Measurements from ENCODE around the gene ZNF444. TPM values are rescaled to one million over a fixed set of nuclear protein-coding genes. Genes with fewer than 3 reads are reported as not detected.

Gene ZNF444
- total RNA-seq, 2 donors from 2014 or later = 20.5 to 50.9 TPM

DNA sequence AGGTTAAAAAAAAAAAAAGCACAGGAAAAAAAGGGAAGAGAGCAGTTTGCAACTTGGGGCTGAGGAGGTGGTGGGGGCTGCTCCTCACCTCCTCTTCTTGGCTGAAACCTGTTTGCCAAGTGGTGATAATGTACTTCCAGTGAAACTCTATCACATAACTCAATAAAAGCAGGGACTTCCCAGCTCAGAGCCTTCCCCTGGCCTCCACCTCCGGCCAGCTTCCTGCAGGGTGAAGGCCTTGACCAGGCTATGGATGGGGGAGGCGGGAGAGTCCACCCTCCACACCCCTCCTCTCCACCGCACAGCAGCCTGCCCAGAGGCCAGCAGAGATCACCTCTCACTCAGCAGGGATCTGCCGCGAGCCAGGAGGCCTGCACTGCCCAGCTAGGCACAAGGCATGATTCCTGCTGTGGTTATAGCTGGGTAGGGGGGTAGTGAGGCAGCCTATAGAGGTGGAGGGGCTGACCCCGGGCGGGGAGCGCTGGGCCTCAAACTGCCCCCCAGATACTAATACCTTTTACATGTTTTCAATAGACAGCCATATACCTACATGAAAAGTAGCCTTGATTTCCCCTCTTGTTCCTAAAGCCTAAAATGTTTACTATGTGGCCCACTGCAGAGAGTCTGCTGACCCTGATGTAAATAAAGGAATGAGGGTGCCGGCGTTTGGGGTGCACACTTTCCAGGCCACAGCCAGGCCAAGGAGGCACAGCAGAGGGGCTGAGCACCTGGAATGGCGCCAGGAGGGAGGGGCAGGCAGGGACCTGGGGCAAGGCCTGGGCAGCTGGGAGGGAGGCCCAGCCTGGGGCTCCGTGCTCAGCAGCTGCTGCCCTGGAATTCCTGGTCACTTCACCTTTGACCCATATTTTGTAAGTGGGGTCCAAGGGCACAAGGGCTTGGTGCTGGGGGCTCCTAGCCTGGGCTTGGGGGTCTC lies 30.3 kb upstream of the ZNF444 start:
- H3K27ac ChIP-seq = peak overlapping the region; percentile 75
- intact Hi-C loops (cut with DNase I) = no loop called here
- peaks cover 44% of the 10 kb centered on the region for H3K4me1 ChIP-seq
- DNase-seq = peak; percentile 55
- H3K4me3 ChIP-seq = no peak overlapping the region
- H3K9me3 ChIP-seq = no peaks in the 10 kb centered on the region
- H3K27me3 ChIP-seq = no peaks in the 10 kb centered on the region
- TF ChIP-seq, protein P1, sequence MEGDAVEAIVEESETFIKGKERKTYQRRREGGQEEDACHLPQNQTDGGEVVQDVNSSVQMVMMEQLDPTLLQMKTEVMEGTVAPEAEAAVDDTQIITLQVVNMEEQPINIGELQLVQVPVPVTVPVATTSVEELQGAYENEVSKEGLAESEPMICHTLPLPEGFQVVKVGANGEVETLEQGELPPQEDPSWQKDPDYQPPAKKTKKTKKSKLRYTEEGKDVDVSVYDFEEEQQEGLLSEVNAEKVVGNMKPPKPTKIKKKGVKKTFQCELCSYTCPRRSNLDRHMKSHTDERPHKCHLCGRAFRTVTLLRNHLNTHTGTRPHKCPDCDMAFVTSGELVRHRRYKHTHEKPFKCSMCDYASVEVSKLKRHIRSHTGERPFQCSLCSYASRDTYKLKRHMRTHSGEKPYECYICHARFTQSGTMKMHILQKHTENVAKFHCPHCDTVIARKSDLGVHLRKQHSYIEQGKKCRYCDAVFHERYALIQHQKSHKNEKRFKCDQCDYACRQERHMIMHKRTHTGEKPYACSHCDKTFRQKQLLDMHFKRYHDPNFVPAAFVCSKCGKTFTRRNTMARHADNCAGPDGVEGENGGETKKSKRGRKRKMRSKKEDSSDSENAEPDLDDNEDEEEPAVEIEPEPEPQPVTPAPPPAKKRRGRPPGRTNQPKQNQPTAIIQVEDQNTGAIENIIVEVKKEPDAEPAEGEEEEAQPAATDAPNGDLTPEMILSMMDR (IDR thresholded peaks at IDR 0.05) = no peak
- H3K36me3 ChIP-seq = no peaks in the 10 kb centered on the region
- H3K9ac ChIP-seq (ENCODE audit: low read depth in 2 of 2, low read length in 2 of 2) = peak overlapping the region; percentile 27 to 68

DNA sequence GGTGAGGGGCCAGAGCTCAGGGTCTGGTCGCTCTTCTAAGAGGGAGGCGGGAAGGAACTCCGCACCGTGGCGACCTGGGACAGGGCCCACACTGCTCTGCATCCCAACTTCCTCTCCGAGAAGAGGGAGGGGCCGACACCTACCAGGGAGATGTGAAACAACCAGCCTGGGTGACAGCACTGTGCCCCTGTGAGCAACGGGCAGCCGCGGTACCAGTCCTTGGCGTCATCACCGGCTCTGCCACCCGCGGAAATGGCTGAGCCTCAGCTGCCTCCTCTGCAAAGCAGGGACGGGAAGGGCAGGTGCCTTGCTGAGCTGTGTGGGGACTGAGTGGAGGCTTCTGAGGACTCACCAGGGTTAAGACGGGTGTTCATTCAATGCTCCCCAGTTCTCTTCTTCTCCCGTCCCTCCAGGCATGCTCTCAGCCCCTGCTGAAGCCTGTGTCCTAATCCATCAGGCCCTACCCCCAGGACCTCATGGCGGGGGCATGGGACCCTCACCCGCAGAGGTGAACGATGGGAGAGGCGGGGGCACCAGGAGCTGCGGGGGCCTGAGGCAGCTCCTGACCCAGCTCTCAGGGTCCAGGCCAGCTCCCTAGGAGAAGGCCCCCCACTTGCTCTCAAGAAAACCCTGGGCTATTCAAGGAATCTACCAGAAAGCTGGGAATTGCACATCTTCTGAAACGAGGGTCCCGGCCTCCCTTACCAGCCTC lies 29.3 kb upstream of the ZNF444 start:
- intact Hi-C loops (cut with DNase I) = no loop called here
- Histone ChIP-seq H3K4me1 (peaks cover 40% of the 10 kb centered on the region), H3K27me3 (no peaks in the 10 kb centered on the region), H3K9me3 (no peaks in the 10 kb centered on the region), H3K36me3 (no peaks in the 10 kb centered on the region), H3K27ac (peak overlapping the region; percentile 75), H3K4me3 (no peak overlapping the region), H3K9ac (ENCODE audit: low read depth in 2 of 2, low read length in 2 of 2) (peak overlapping the region in 1 of 2 donors; percentile 68)
- TF ChIP-seq, protein P1 (IDR thresholded peaks at IDR 0.05) = no peak
- peak; percentile 81 for DNase-seq

DNA sequence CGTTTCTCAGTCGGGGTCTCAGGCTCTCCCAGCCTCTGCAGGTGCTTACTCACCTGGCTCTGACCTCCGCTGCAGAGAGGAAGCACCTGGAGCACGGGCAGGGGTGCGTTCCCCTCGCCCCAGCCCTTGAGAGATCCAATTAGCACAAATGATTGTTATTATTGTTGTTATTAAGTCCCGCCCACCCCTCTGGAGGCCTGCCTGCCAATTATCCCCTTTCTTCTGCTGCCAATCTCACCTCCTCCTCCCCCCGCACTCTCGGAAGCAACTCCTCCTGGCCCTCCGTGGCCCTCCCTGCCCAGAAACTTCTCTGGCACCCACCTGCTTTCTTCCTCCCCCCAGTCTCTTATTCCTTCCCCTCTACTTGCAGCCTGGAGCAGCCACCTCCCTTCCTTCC lies 28.8 kb upstream of the ZNF444 start:
- Histone ChIP-seq H3K27ac (no peak overlapping the region), H3K27me3 (no peaks in the 10 kb centered on the region), H3K9me3 (no peaks in the 10 kb centered on the region), H3K36me3 (no peaks in the 10 kb centered on the region), H3K4me1 (peaks cover 39% of the 10 kb centered on the region), H3K4me3 (no peak overlapping the region), H3K9ac (ENCODE audit: low read depth in 2 of 2, low read length in 2 of 2) (peak overlapping the region; percentile 35 to 59)
- intact Hi-C loops (cut with DNase I) = no loop called here
- TF ChIP-seq, protein P1 (IDR thresholded peaks at IDR 0.05) = no peak
- DNase-seq = no peak

DNA sequence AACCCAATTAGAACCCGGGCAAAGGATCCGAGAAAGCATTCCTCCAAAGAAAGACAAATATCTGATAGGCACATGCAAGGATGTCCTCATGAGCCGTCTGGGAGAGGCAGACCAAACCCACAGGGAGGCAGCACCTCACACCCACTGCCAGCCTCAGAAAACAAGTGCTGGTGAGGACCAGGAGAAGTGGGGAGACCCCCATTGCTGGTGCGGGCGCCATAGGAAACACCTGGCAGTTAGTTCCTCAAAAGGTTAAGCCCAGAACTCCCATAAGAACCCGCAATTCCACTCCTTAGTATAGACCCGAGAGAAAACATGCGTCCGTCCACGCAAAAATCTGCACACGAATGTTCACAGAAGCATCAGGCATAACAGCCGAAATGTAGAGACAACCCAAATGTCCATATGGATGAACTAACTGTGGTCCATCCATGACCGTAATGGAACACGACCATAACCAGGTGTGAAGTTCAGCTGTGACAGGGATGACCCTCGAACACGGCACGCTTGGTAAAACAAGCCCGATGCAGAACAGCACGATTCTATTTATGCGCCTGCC lies 27.9 kb upstream of the ZNF444 start:
- Histone ChIP-seq H3K27me3 (no peaks in the 10 kb centered on the region), H3K4me3 (no peak overlapping the region), H3K9me3 (no peaks in the 10 kb centered on the region), H3K36me3 (no peaks in the 10 kb centered on the region), H3K4me1 (peaks cover 44% of the 10 kb centered on the region), H3K9ac (ENCODE audit: low read depth in 2 of 2, low read length in 2 of 2) (no peak overlapping the region), H3K27ac (no peak overlapping the region)
- intact Hi-C loops (cut with DNase I) = no loop called here
- TF ChIP-seq, protein P1 (IDR thresholded peaks at IDR 0.05) = no peak
- no peak for DNase-seq

DNA sequence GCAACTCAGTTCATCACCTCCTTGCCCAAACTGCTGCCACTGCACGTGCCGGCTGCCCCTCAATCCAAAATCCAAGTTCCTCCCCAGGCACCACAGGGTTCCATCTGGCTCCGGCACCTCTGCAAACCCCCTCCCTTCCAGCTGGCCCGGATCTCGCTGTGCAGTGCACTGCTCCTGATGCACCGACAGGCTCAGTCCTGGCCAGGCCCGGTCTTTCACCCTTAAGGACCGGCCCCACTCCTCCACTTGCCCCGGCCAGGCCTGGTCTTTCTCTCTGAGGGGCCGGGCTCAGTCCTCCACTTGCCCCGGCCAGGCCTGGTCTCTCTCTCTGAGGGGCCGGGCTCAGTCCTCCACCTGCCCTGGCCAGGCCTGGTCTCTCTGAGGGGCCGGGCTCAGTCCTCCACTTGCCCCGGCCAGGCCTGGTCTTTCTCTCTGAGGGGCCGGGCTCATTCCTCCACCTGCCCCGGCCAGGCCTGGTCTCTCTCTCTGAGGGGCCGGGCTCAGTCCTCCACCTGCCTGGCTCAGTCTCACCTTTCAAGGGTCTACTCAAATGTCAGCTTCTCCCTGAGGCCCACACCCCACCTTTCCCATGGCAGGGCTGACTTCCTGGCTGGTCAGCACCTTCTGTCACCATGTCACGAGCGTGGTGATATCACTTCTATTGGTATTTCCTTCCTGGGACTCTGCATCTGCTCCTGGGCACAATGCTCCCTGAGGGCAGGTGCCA lies 26.9 kb upstream of the ZNF444 start:
- no peak for DNase-seq
- Histone ChIP-seq H3K27me3 (no peaks in the 10 kb centered on the region), H3K36me3 (no peaks in the 10 kb centered on the region), H3K9me3 (no peaks in the 10 kb centered on the region), H3K27ac (no peak overlapping the region), H3K4me1 (peaks cover 45% of the 10 kb centered on the region), H3K4me3 (no peak overlapping the region), H3K9ac (ENCODE audit: low read depth in 2 of 2, low read length in 2 of 2) (no peak overlapping the region)
- intact Hi-C loops (cut with DNase I) = no loop called here
- TF ChIP-seq, protein P1 (IDR thresholded peaks at IDR 0.05) = no peak
